ENCODE data around the gene DYNC1H1. TPM values are rescaled to one million over a fixed set of nuclear protein-coding genes. Genes with fewer than 3 reads are reported as not detected.

Gene DYNC1H1
- total and polyA plus RNA-seq, 2 donors (not counting 1 experiment from before 2014, with no cell fraction given): 73.2 to 257 TPM

- peak overlapping the region; percentile 95 for H3K27ac Mint-ChIP-seq
- Histone ChIP-seq H3K9me3 (ENCODE audit: control extremely low read depth in 1 of 3, control insufficient read depth in 2 of 3, insufficient read depth in 1 of 3, low read length in 2 of 3) (no peaks in the 10 kb centered on the region), H3K79me2 (ENCODE audit: control insufficient read depth, insufficient read depth, low read length) (peaks cover 22% of the 10 kb centered on the region), H3K4me3 (ENCODE audit: control extremely low read depth in 1 of 5, extremely low read depth in 1 of 5, insufficient read depth in 1 of 5, low read depth in 2 of 5, low read length in 4 of 5) (peak overlapping the region; percentile 53 to 91 (median 80)), H3K36me3 (replicated peaks in 1 of 2; ENCODE audit: control extremely low read depth in 1 of 2, control insufficient read depth in 1 of 2, extremely low read depth in 1 of 2, insufficient read depth in 2 of 2, low read length in 1 of 2) (peaks cover 4 to 48% of the 10 kb centered on the region in 2 experiments), H3K27me3 (replicated peaks in 1 of 4; ENCODE audit: control extremely low read depth in 1 of 4, control insufficient read depth in 3 of 4, insufficient read depth in 4 of 4, low read length in 3 of 4) (no peaks in the 10 kb centered on the region), H3K4me1 (ENCODE audit: control insufficient read depth in 2 of 2, insufficient read depth in 2 of 2, low read length in 2 of 2) (peaks cover 18 to 28% of the 10 kb centered on the region in 2 donors), H3K27ac (ENCODE audit: low read length in 2 of 2) (peak overlapping the region; percentile 96 to 98), H3K4me2 (replicated peaks; ENCODE audit: low read depth, low read length, poor library complexity, severe bottlenecking) (peak overlapping the region; percentile 87), H4K20me1 (ENCODE audit: control insufficient read depth, insufficient read depth, low read length, poor library complexity, severe bottlenecking) (peaks cover 17% of the 10 kb centered on the region), H3K9ac (ENCODE audit: low read length) (peak overlapping the region; percentile 91), H2AFZ (ENCODE audit: insufficient read depth, low read depth, low read length, poor library complexity, severe bottlenecking) (no peak overlapping the region)
- H3K9me3 Mint-ChIP-seq (ENCODE audit: insufficient read depth): no peaks in the 10 kb centered on the region
- 0% methylated on average over 43 of the region's 49 CpGs for WGBS (ENCODE audit: insufficient coverage)
- peak; percentile 79 for DNase-seq
- no peaks in the 10 kb centered on the region for H3K27me3 Mint-ChIP-seq
- H3K4me1 Mint-ChIP-seq: peaks cover 60% of the 10 kb centered on the region
- TF ChIP-seq CTCF (IDR thresholded peaks at IDR 0.05): no peak
- no peak for TF ChIP-seq EZH2 (IDR thresholded peaks at IDR 0.05; ENCODE audit: borderline replicate concordance, insufficient read depth, low read depth, low read length, poor library complexity, severe bottlenecking)
- ATAC-seq (ENCODE audit: low read depth): peak; percentile 40
- peak overlapping the region; percentile 87 for H3K4me3 Mint-ChIP-seq
- intact Hi-C loops (cut with micrococcal nuclease): loop anchor here (1.0 to 5.0 kb wide), 5 partner anchors 23 to 1251 kb away; partner anchors contain the start of gene DYNC1H1
- POLR2A ChIA-PET: no interaction called here
- CTCF ChIA-PET: interaction anchor here (1.1 to 1.8 kb wide), 2 partner anchors 10 to 37 kb away, joined by 3 to 4 read pairs; no protein-coding TSS in a partner anchor
These were observed 121.8 kb downstream of the DYNC1H1 start for GRCh38 chr14:102085948-102086708.

GRCh38 chr14:102086709-102086971, 122.3 kb downstream of the DYNC1H1 start:
- no peaks in the 10 kb centered on the region for H3K27me3 Mint-ChIP-seq
- no peaks in the 10 kb centered on the region for H3K9me3 ChIP-seq (ENCODE audit: control extremely low read depth in 1 of 3, control insufficient read depth in 2 of 3, insufficient read depth in 1 of 3, low read length in 2 of 3)
- peak overlapping the region; percentile 96 for H3K27ac Mint-ChIP-seq
- intact Hi-C loops (cut with micrococcal nuclease): loop anchor here (1.0 to 5.0 kb wide), 5 partner anchors 23 to 1251 kb away; partner anchors contain the start of gene DYNC1H1
- DNase-seq (no peak), ATAC-seq (ENCODE audit: low read depth) (no peak)
- H2AFZ ChIP-seq (ENCODE audit: insufficient read depth, low read depth, low read length, poor library complexity, severe bottlenecking): peak overlapping the region; percentile 43
- H3K27ac ChIP-seq (ENCODE audit: low read length in 2 of 2): peak overlapping the region; percentile 96 to 98
- peaks cover 60% of the 10 kb centered on the region for H3K4me1 Mint-ChIP-seq
- WGBS (ENCODE audit: insufficient coverage): 0% methylated on average over 32 of the region's 32 CpGs
- peaks cover 4 to 43% of the 10 kb centered on the region in 2 experiments for H3K36me3 ChIP-seq (replicated peaks in 1 of 2; ENCODE audit: control extremely low read depth in 1 of 2, control insufficient read depth in 1 of 2, extremely low read depth in 1 of 2, insufficient read depth in 2 of 2, low read length in 1 of 2)
- no peaks in the 10 kb centered on the region for H3K9me3 Mint-ChIP-seq (ENCODE audit: insufficient read depth)
- H3K9ac ChIP-seq (ENCODE audit: low read length): peak overlapping the region; percentile 91
- peak overlapping the region; percentile 53 to 91 (median 80) for H3K4me3 ChIP-seq (ENCODE audit: control extremely low read depth in 1 of 5, extremely low read depth in 1 of 5, insufficient read depth in 1 of 5, low read depth in 2 of 5, low read length in 4 of 5)
- POLR2A ChIA-PET: no interaction called here
- H3K27me3 ChIP-seq (replicated peaks in 1 of 4; ENCODE audit: control extremely low read depth in 1 of 4, control insufficient read depth in 3 of 4, insufficient read depth in 4 of 4, low read length in 3 of 4): no peaks in the 10 kb centered on the region
- H3K4me1 ChIP-seq (ENCODE audit: control insufficient read depth in 2 of 2, insufficient read depth in 2 of 2, low read length in 2 of 2): peaks cover 18 to 28% of the 10 kb centered on the region in 2 donors
- H4K20me1 ChIP-seq (ENCODE audit: control insufficient read depth, insufficient read depth, low read length, poor library complexity, severe bottlenecking): peaks cover 17% of the 10 kb centered on the region
- H3K4me2 ChIP-seq (replicated peaks; ENCODE audit: low read depth, low read length, poor library complexity, severe bottlenecking): peak overlapping the region; percentile 87
- H3K4me3 Mint-ChIP-seq: peak overlapping the region; percentile 95
- H3K79me2 ChIP-seq (ENCODE audit: control insufficient read depth, insufficient read depth, low read length): peaks cover 22% of the 10 kb centered on the region
- TF ChIP-seq EZH2 (IDR thresholded peaks at IDR 0.05; ENCODE audit: borderline replicate concordance, insufficient read depth, low read depth, low read length, poor library complexity, severe bottlenecking): no peak
- no peak for TF ChIP-seq CTCF (IDR thresholded peaks at IDR 0.05)
- CTCF ChIA-PET: interaction anchor here (1.1 kb wide), 1 partner anchor 9 kb away, joined by 3 read pairs; no protein-coding TSS in a partner anchor
